ENCODE data around the gene SLC25A53. TPM values are rescaled to one million over a fixed set of nuclear protein-coding genes. Genes with fewer than 3 reads are reported as not detected.

Gene SLC25A53
- total and polyA plus RNA-seq, 2 of the 13 experiments (the other 11 are each of a cell fraction or from before 2014, with no cell fraction given), result 3.4 to 4.5 TPM

- TF ChIP-seq POGK (CRISPR knock-in tag; conservative IDR thresholded peaks at IDR 0.05) (peak; percentile 65), KDM2A (CRISPR knock-in tag; IDR thresholded peaks at IDR 0.05; ENCODE audit: borderline replicate concordance, low read depth) (peak; percentile 54; the same call in 1 of the 2 replicates), NONO (IDR thresholded peaks at IDR 0.05) (no peak), NONO (CRISPR knock-in tag; conservative IDR thresholded peaks at IDR 0.05) (peak; percentile 64; the same call in 1 of the 2 replicates), ZNF639 (CRISPR knock-in tag; conservative IDR thresholded peaks at IDR 0.05) (0 out of 2 replicates have a peak, but pooled peaks have one; percentile 35), IRF2 (CRISPR knock-in tag; IDR thresholded peaks at IDR 0.05) (peak; percentile 49; the same call in 1 of the 2 replicates), RARA (CRISPR knock-in tag; IDR thresholded peaks at IDR 0.05) (0 out of 2 replicates have a peak, but pooled peaks have one; percentile 4), MTF2 (CRISPR knock-in tag; IDR thresholded peaks at IDR 0.05; ENCODE audit: borderline replicate concordance) (no peak), HCFC1 (IDR thresholded peaks at IDR 0.05; ENCODE audit: low read depth, low read length) (peak; percentile 55), ZNF607 (CRISPR knock-in tag; IDR thresholded peaks at IDR 0.05; ENCODE audit: borderline replicate concordance) (no peak), ZNF567 (CRISPR knock-in tag; IDR thresholded peaks at IDR 0.05; ENCODE audit: borderline replicate concordance) (no peak), MED13 (CRISPR knock-in tag; IDR thresholded peaks at IDR 0.05) (no peak), ZBTB2 (CRISPR knock-in tag; IDR thresholded peaks at IDR 0.05; ENCODE audit: low read depth) (peak; percentile 72; the same call in 1 of the 2 replicates), ZEB1 (IDR thresholded peaks at IDR 0.05; ENCODE audit: insufficient replicate concordance, low read depth) (no peak), SP1 (IDR thresholded peaks at IDR 0.05) (no peak), SP1 (CRISPR knock-in tag; IDR thresholded peaks at IDR 0.05) (peak; percentile 53; the same call in 1 of the 2 replicates), PHF5A (CRISPR knock-in tag; IDR thresholded peaks at IDR 0.05; ENCODE audit: low read depth, unreplicated experiment) (no peak), PRDM10 (CRISPR knock-in tag; IDR thresholded peaks at IDR 0.05; ENCODE audit: low read depth) (no peak), NPAS2 (CRISPR knock-in tag; IDR thresholded peaks at IDR 0.05; ENCODE audit: borderline replicate concordance) (no peak), MIXL1 (CRISPR knock-in tag; IDR thresholded peaks at IDR 0.05) (no peak)
Observed at GRCh38 chrX:104156630-104157529, at the start of gene SLC25A53 (continued).
